MCF 10A (cell line): ENCODE measurements around the gene MPL. TPM values are rescaled to one million over a fixed set of nuclear protein-coding genes. Genes with fewer than 3 reads are reported as not detected.

Source experiments
- BruUV-seq: library from RNA; stranded (reverse); fragments of 400-500 nt; replicated peaks from 2 replicates; lab custom pipeline; 2021; lab: Mats Ljungman, UMichigan
- CTCF ChIA-PET: fragments of 300-600 bp; sonication (Branson Sonifier 250); formaldehyde crosslinking; extraction: SDS; loops from one replicate; lab custom pipeline; 2021; ENCODE audit warnings: antibody characterized with exemption, inconsistent platforms; lab: Yijun Ruan, JAX
- POLR2A ChIA-PET: fragments of 300-600, 350-650 bp; sonication (Branson Sonifier 250); formaldehyde crosslinking; extraction: SDS; loops from one replicate; lab custom pipeline; 2020; ENCODE audit warnings: antibody characterized with exemption, inconsistent platforms; lab: Yijun Ruan, JAX
- DNase-seq: peaks from one replicate; pipeline ENCODE4 v3.0.0-alpha.2; 2018; ENCODE audit not compliant: unreplicated experiment
- H3K27ac Mint-ChIP-seq: one replicate; pipeline ENCODE4 v1.8.0; 2022; ENCODE audit warnings: mild to moderate bottlenecking, low read depth, mixed read lengths; ENCODE audit not compliant: unreplicated experiment
- H3K27me3 Mint-ChIP-seq: one replicate; pipeline ENCODE4 v1.8.0; 2022; ENCODE audit warnings: mixed read lengths; ENCODE audit not compliant: insufficient read depth, unreplicated experiment
- H3K36me3 Mint-ChIP-seq: one replicate; pipeline ENCODE4 v1.8.0; 2022; ENCODE audit warnings: mild to moderate bottlenecking, moderate library complexity, mixed read lengths; ENCODE audit not compliant: insufficient read depth, unreplicated experiment
- H3K4me1 Mint-ChIP-seq: one replicate; pipeline ENCODE4 v1.8.0; 2022; ENCODE audit warnings: mixed read lengths; ENCODE audit not compliant: insufficient read depth, unreplicated experiment
- H3K4me3 Mint-ChIP-seq: one replicate; pipeline ENCODE4 v1.8.0; 2022; ENCODE audit warnings: mild to moderate bottlenecking, moderate library complexity, mixed read lengths; ENCODE audit not compliant: unreplicated experiment
- H3K9me3 Mint-ChIP-seq: one replicate; pipeline ENCODE4 v1.8.0; 2022; ENCODE audit warnings: mixed read lengths; ENCODE audit not compliant: unreplicated experiment
- intact Hi-C: fragments of 100-400 bp; cut with micrococcal nuclease; formaldehyde crosslinking; loops from 2 replicates; pipeline ENCODE4 v1.14.1; 2022
- total RNA-seq: library from RNA; stranded (reverse); gene quantifications from 2 replicates; pipeline ENCODE4 v1.2.3, GENCODE V29; 2022
- TF ChIP-seq, protein P1 (sequence below): fragments of 200-600 bp; IDR thresholded peaks from one replicate; pipeline ENCODE4 v1.8.0; 2022; ENCODE audit warnings: antibody characterized with exemption, mild to moderate bottlenecking; ENCODE audit not compliant: unreplicated experiment

The MPL gene
- total RNA-seq, 1 experiment from 2014 or later, result not detected

DNA sequence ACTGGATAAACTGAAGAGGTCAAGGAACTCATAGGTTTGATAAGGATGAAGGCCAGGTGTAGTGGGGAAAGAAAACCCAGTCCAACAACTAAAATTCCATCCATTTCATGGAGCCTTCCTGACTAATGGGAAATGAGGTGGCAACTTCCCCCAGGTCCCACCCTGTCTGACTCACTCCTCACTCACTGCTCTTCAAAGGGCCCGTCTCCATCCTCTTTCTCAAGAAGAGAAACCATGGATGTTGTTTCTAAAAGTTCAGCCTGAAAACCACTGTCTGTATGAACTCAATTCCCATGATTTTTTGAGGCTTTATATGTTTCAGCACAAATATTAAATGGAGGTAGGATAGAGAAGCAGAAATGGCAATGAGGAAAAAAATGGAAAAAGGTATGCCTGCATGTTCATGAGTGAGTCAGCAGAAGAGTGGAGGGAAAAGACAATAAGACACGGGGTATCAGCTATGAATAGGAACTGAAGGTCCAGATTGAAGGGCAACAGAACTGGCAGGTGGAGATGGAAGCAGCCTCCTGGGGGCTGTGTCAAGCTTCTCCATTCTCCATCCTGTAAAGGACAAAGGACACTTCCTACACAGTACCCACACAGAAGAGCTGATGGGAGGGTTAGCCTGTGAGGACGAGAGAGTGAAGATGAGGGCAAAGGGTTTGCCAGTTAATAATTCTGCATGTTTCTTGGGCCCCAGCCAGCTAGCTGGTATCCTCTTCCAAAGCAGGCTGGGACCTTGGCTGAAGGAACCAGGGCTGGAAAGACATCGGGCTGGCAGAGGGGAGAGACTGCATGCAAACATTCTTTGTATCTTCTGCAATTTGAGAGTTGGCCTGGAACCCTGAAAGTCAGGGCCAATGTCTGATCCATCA lies 35.7 kb downstream of the MPL start:
- Mint-ChIP-seq H3K27me3 (no peaks in the 10 kb centered on the region), H3K9me3 (no peaks in the 10 kb centered on the region), H3K36me3 (peaks cover 2% of the 10 kb centered on the region), H3K27ac (no peak overlapping the region), H3K4me1 (peaks cover 10% of the 10 kb centered on the region), H3K4me3 (no peak overlapping the region)
- no TSS peak for BruUV-seq
- ChIA-PET POLR2A (interaction anchor here (1.1 to 7.3 kb wide), 3 partner anchors 15 to 81 kb away, joined by 3 to 48 read pairs (median 10); partner anchors contain the start of genes CDC20, MED8 and SZT2), CTCF (no interaction called here)
- intact Hi-C loops, result no loop called here
- DNase-seq, result peak; percentile 89
- TF ChIP-seq, protein P1, sequence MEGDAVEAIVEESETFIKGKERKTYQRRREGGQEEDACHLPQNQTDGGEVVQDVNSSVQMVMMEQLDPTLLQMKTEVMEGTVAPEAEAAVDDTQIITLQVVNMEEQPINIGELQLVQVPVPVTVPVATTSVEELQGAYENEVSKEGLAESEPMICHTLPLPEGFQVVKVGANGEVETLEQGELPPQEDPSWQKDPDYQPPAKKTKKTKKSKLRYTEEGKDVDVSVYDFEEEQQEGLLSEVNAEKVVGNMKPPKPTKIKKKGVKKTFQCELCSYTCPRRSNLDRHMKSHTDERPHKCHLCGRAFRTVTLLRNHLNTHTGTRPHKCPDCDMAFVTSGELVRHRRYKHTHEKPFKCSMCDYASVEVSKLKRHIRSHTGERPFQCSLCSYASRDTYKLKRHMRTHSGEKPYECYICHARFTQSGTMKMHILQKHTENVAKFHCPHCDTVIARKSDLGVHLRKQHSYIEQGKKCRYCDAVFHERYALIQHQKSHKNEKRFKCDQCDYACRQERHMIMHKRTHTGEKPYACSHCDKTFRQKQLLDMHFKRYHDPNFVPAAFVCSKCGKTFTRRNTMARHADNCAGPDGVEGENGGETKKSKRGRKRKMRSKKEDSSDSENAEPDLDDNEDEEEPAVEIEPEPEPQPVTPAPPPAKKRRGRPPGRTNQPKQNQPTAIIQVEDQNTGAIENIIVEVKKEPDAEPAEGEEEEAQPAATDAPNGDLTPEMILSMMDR, result no peak

DNA sequence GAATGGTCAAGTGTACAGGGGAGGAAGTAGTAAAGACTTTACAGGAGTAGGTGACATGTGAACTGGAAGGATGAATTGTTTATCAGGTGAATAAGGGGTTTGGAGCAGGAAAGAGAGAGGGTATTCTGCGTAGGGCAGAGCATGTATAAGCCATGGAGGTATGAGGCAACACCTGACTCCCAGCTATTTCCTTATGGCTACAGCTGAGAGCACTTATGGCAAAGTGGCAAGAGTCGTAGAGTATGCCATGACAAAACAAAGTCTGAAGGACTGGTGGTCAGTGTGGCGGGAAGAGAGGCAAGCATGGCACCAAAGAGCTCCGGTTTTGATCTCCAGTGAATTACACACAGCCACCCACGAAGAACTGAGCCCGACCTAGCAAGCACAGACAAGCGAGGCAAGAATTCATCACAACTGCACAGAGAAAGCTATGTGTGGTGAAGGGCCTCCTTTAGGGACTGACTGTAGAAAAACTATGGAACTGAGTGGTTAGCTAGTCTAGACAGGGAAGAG lies 39.2 kb downstream of the MPL start:
- H3K27ac Mint-ChIP-seq, result no peak overlapping the region
- BruUV-seq, result no TSS peak
- DNase-seq, result no peak
- ChIA-PET POLR2A (interaction anchor here (1.6 to 7.3 kb wide), 3 partner anchors 9 to 13 kb away, joined by 8 to 48 read pairs (median 12); partner anchors contain the start of genes ELOVL1, MED8 and SZT2), CTCF (interaction anchor here (0.7 to 1.7 kb wide), 3 partner anchors 29 to 150 kb away, joined by 3 to 6 read pairs (median 3); no protein-coding TSS in a partner anchor)
- no peak overlapping the region for H3K4me3 Mint-ChIP-seq
- H3K4me1 Mint-ChIP-seq, result no peaks in the 10 kb centered on the region
- intact Hi-C loops, result no loop called here
- TF ChIP-seq, protein P1, result no peak
- peaks cover 11% of the 10 kb centered on the region for H3K36me3 Mint-ChIP-seq
- H3K9me3 Mint-ChIP-seq, result no peaks in the 10 kb centered on the region
- H3K27me3 Mint-ChIP-seq, result no peaks in the 10 kb centered on the region

DNA sequence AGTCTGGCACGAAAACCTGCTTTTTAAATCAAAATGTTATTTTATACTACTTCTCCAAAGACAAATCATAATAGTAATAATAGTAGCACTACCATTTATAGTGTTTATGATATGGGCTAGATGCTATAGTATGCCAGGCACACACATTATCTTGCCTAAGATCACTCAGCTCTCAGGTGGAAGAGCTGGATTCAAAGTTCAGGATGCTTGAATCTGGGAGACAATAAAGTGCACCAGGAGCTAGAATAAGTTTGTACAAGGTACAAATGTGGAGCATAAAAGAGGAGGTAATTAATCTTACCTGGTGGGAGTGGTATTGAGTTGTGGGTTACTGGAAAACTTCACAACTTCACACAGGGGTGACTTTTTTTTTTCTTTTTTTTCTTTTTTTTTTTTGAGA lies 40.2 kb downstream of the MPL start:
- Mint-ChIP-seq H3K4me1 (no peaks in the 10 kb centered on the region), H3K36me3 (peaks cover 16% of the 10 kb centered on the region), H3K27ac (no peak overlapping the region), H3K4me3 (no peak overlapping the region), H3K27me3 (no peaks in the 10 kb centered on the region), H3K9me3 (no peaks in the 10 kb centered on the region)
- TF ChIP-seq, protein P1, result no peak
- BruUV-seq, result no TSS peak
- ChIA-PET CTCF (interaction anchor here (0.6 to 0.9 kb wide), 4 partner anchors 151 to 1567 kb away, joined by 3 to 4 read pairs (median 4); no protein-coding TSS in a partner anchor), POLR2A (interaction anchor here (0.6 to 7.3 kb wide), 8 partner anchors 8 to 424 kb away, joined by 3 to 48 read pairs (median 3); partner anchors contain the start of genes ELOVL1, MED8 and SZT2)
- intact Hi-C loops, result no loop called here
- no peak for DNase-seq

DNA sequence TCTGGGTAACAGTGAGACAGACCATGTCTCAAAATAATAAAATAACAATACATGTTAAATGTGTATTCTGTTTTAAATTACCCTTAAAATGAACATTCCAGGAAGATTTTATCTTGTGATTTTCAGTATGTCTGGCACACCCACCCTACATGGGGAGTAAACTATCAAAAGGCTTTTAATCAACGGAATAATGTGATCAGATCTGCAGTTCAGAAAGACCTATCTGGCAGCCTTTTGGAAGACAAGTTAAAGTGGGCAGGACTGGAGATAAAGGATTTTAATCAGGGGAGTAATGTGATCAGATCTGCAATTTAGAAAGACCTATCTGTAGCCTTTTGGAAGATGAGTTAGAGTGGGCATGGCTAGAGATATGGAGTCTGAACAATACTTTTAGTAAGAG lies 41.9 kb downstream of the MPL start:
- TF ChIP-seq, protein P1, result no peak
- Mint-ChIP-seq H3K36me3 (peaks cover 28% of the 10 kb centered on the region), H3K9me3 (no peaks in the 10 kb centered on the region), H3K27ac (no peak overlapping the region), H3K4me1 (no peaks in the 10 kb centered on the region), H3K4me3 (no peak overlapping the region), H3K27me3 (no peaks in the 10 kb centered on the region)
- intact Hi-C loops, result no loop called here
- POLR2A ChIA-PET, result interaction anchor here (0.9 to 1.0 kb wide), 3 partner anchors 10 to 11 kb away, joined by 3 read pairs; partner anchors contain the start of genes ELOVL1, MED8 and SZT2
- CTCF ChIA-PET, result no interaction called here
- no TSS peak for BruUV-seq
- DNase-seq, result no peak
